Measurements from ENCODE around the gene INSR.
"Not testable (repeated sequence)": the region's sequence is repeated elsewhere in the genome, so short reads cannot be mapped to it uniquely, and the experiment has no call there.

The INSR gene

GRCh38 chr19:7069042-7069903 lies 224.9 kb downstream of the INSR start, which contains the start of gene ZNF557:
Gene ZNF557 (plus strand): TSS chr19:7069703. CDS start chr19:7075075, 5,372 bp downstream.
- TF ChIP-seq CTCF (IDR thresholded peaks at IDR 0.05; ENCODE audit: low read depth, low read length, missing control alignments): no peak
- H3K4me3 ChIP-seq (ENCODE audit: low read depth, low read length): peak within 1 kb of the TSS; percentile 100
- peak; percentile 94 for DNase-seq (ENCODE audit: low read depth)

- TF ChIP-seq CTCF (IDR thresholded peaks at IDR 0.05; ENCODE audit: low read depth, low read length, missing control alignments): no peak
- DNase-seq (ENCODE audit: low read depth): no peak
- H3K4me3 ChIP-seq (ENCODE audit: low read depth, low read length): peak overlapping the region; percentile 45
Measured at GRCh38 chr19:7068599-7068998, 225.6 kb downstream of the INSR start.

- TF ChIP-seq CTCF (IDR thresholded peaks at IDR 0.05; ENCODE audit: low read depth, low read length, missing control alignments): no peak
- no peak for DNase-seq (ENCODE audit: low read depth)
- H3K4me3 ChIP-seq (ENCODE audit: low read depth, low read length): no peak overlapping the region
Measured at GRCh38 chr19:7067716-7068115, 226.5 kb downstream of the INSR start.

- not testable (repeated sequence) for DNase-seq (ENCODE audit: low read depth); H3K4me3 ChIP-seq (ENCODE audit: low read depth, low read length)
Measured at GRCh38 chr19:7067122-7067521, 227.1 kb downstream of the INSR start.

GRCh38 chr19:7063764-7064418 lies 230.3 kb downstream of the INSR start:
- no peak overlapping the region for H3K4me3 ChIP-seq (ENCODE audit: low read depth, low read length)
- no peak for TF ChIP-seq CTCF (IDR thresholded peaks at IDR 0.05; ENCODE audit: low read depth, low read length, missing control alignments)
- no peak for DNase-seq (ENCODE audit: low read depth)

GRCh38 chr19:7063339-7063738 lies 230.9 kb downstream of the INSR start:
- TF ChIP-seq CTCF (IDR thresholded peaks at IDR 0.05; ENCODE audit: low read depth, low read length, missing control alignments): no peak
- no peak for DNase-seq (ENCODE audit: low read depth)
- no peak overlapping the region for H3K4me3 ChIP-seq (ENCODE audit: low read depth, low read length)
